Osteoblast (primary cell): ENCODE results near the gene KRT79. TPM values are rescaled to one million over a fixed set of nuclear protein-coding genes. Genes with fewer than 3 reads are reported as not detected.
A peak's percentile ranks its signal among the peaks of the same experiment; 100 is the strongest.

Experiments
- DNase-seq: peaks from one replicate; pipeline ENCODE4 v3.0.0; 2011; ENCODE audit warnings: low spot score, mixed read lengths; ENCODE audit not compliant: insufficient read length; ENCODE audit errors: missing footprints
- H2AFZ ChIP-seq: 2 replicates; pipeline ENCODE4 v1.6.0; 2011; ENCODE audit warnings: mild to moderate bottlenecking, low read length
- H3K27ac ChIP-seq: 2 replicates; pipeline ENCODE4 v1.5.1; 2011; ENCODE audit warnings: mild to moderate bottlenecking, low read depth, low read length, moderate library complexity
- H3K27me3 ChIP-seq: 2 replicates; pipeline ENCODE4 v1.6.0; 2012; ENCODE audit warnings: mild to moderate bottlenecking, control low read depth, inconsistent platforms, low read length, moderate library complexity; ENCODE audit not compliant: insufficient read depth
- H3K36me3 ChIP-seq: 2 replicates; pipeline ENCODE4 v1.5.1; 2011; ENCODE audit warnings: mild to moderate bottlenecking, low read length, control low read depth, moderate library complexity; ENCODE audit not compliant: insufficient read depth
- H3K4me1 ChIP-seq: 2 replicates; pipeline ENCODE4 v1.5.1; 2011; ENCODE audit warnings: mild to moderate bottlenecking, low read length, control low read depth, moderate library complexity; ENCODE audit not compliant: insufficient read depth
- H3K4me2 ChIP-seq: 2 replicates; pipeline ENCODE4 v1.6.0; 2011; ENCODE audit warnings: mild to moderate bottlenecking, low read length; ENCODE audit not compliant: insufficient read depth
- H3K4me3 ChIP-seq: fragments of 200-600 bp; sonication (generic); 3 replicates; pipeline ENCODE4 v1.5.1; 2012; ENCODE audit warnings: mild to moderate bottlenecking, low read length, inconsistent platforms; ENCODE audit not compliant: insufficient read depth
- H3K79me2 ChIP-seq: 2 replicates; pipeline ENCODE4 v1.6.0; 2012; ENCODE audit warnings: mild to moderate bottlenecking, low read length, control low read depth, inconsistent platforms; ENCODE audit not compliant: insufficient read depth
- H3K9me3 ChIP-seq: 2 replicates; pipeline ENCODE4 v1.5.1; 2011; ENCODE audit warnings: low read depth, low read length, control low read depth
- H4K20me1 ChIP-seq: 2 replicates; pipeline ENCODE4 v1.6.0; 2012; ENCODE audit warnings: mild to moderate bottlenecking, low read length, control low read depth; ENCODE audit not compliant: insufficient read depth
- total RNA-seq: library from RNA; depleted of rRNA; stranded (reverse); fragments of >200 nt; gene quantifications from 2 replicates; pipeline ENCODE4 v1.2.3, GENCODE V29; 2012
- TF ChIP-seq, protein P1 (sequence below): IDR thresholded peaks from 2 replicates; pipeline ENCODE4 v1.5.1; 2011; ENCODE audit warnings: mild to moderate bottlenecking, low read depth, low read length, moderate library complexity; ENCODE audit errors: extremely low read depth

Gene KRT79
- total RNA-seq, 1 donor, result not detected

DNA sequence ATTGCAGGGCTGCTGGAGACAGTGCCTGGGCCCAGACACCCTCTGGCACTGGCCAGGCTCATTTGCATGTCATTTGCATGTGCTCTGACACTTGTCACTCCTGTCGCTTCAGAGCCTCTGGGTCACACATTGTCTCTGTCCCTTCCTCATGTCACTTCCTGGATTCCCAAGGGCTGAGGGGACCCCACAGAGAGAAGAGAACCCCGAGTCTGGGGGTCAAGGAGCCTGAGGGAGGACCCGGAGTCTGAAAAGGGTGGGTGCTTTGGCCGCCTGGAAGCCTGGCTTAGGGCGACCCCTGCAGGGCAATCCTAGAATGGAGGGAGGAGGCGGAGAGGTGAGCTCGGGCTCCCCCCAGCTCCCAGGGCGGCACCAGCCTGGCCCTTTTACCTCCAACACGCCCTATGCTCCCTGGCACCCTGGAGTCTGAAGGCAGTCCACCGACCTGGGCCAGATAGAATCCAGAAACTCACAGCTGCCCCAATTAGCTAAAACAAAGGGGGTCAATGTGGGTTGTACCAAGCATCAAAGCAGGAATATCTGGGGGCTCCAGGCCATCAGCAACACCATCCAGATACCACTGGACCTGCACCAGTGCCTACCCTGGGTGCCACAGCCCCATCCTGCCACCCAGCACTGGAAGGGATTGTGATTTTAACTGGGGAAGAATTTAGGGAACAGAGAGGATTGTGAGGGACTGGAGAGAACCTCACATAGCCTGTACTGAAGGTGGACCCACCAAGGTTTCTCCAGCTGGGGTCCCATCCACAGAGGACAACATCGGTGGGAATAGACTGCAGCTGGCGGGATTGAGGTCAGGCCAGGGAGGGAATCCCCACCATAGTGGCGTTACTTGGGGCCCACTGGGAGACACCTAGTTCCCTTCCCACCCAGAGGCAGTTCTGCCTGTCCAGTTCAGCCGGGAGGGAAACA, 36.5 kb upstream of the KRT79 start:
- no peaks in the 10 kb centered on the region for H3K27me3 ChIP-seq
- peak overlapping the region; percentile 8 for H3K4me3 ChIP-seq
- H3K9me3 ChIP-seq, result no peaks in the 10 kb centered on the region
- H3K4me2 ChIP-seq, result peak overlapping the region; percentile 35
- H3K36me3 ChIP-seq, result no peaks in the 10 kb centered on the region
- no peaks in the 10 kb centered on the region for H4K20me1 ChIP-seq
- H3K27ac ChIP-seq, result peak overlapping the region; percentile 76
- peak; percentile 92 for DNase-seq
- TF ChIP-seq, protein P1, sequence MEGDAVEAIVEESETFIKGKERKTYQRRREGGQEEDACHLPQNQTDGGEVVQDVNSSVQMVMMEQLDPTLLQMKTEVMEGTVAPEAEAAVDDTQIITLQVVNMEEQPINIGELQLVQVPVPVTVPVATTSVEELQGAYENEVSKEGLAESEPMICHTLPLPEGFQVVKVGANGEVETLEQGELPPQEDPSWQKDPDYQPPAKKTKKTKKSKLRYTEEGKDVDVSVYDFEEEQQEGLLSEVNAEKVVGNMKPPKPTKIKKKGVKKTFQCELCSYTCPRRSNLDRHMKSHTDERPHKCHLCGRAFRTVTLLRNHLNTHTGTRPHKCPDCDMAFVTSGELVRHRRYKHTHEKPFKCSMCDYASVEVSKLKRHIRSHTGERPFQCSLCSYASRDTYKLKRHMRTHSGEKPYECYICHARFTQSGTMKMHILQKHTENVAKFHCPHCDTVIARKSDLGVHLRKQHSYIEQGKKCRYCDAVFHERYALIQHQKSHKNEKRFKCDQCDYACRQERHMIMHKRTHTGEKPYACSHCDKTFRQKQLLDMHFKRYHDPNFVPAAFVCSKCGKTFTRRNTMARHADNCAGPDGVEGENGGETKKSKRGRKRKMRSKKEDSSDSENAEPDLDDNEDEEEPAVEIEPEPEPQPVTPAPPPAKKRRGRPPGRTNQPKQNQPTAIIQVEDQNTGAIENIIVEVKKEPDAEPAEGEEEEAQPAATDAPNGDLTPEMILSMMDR, result peak; percentile 78
- H3K4me1 ChIP-seq, result peaks cover 37% of the 10 kb centered on the region
- H3K79me2 ChIP-seq, result no peaks in the 10 kb centered on the region
- peak overlapping the region; percentile 64 for H2AFZ ChIP-seq

DNA sequence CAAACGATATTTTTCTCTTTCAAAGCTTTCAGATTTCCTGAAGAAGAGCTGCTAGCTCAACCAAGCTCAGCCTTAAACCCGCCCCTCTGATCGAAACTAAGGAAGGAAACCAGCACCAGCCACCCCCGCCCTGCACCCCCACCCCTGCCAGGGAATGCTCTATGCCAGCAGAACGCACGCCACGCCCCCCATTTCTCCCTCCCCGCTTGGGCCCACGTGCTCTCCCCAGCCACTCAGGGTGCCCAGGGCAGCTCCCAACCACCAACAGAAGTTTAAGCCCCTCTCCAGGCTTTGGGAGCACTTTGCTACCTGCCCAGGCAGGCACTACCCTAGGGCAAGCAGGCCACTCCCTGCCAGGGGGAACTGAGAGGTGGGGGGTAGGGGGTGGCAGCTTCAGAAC, 33.5 kb upstream of the KRT79 start:
- Histone ChIP-seq H3K36me3 (no peaks in the 10 kb centered on the region), H3K4me1 (peaks cover 21% of the 10 kb centered on the region), H3K79me2 (no peaks in the 10 kb centered on the region), H3K27ac (no peak overlapping the region), H3K4me2 (no peak overlapping the region), H4K20me1 (no peaks in the 10 kb centered on the region), H3K9me3 (no peaks in the 10 kb centered on the region), H2AFZ (no peak overlapping the region), H3K4me3 (no peak overlapping the region), H3K27me3 (no peaks in the 10 kb centered on the region)
- TF ChIP-seq, protein P1, result no peak
- DNase-seq, result no peak

DNA sequence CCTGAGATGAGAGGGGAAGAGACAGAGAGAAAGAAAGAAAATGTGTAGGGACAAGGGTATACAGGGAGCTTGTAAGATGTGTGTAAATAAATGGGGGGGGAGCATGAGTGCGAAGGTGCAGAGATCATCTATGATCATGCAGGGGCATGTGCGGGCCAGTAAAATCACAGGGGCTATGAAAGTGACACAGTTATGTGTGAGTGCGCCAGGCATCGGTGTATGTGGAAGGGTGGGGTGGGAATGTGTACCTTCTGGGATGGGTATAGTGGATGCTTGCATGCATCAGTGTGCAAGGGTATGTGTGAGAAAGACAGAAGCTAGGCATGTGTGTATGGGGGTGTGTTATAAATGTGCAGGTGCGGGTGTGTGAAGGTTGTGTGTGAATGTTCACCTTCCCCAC, 33.0 kb upstream of the KRT79 start:
- H3K4me3 ChIP-seq, result no peak overlapping the region
- H3K27ac ChIP-seq, result no peak overlapping the region
- DNase-seq, result no peak
- H2AFZ ChIP-seq, result no peak overlapping the region
- no peaks in the 10 kb centered on the region for H3K27me3 ChIP-seq
- no peak overlapping the region for H3K4me2 ChIP-seq
- H3K9me3 ChIP-seq, result no peaks in the 10 kb centered on the region
- H3K79me2 ChIP-seq, result no peaks in the 10 kb centered on the region
- TF ChIP-seq, protein P1, result no peak
- H3K4me1 ChIP-seq, result peaks cover 21% of the 10 kb centered on the region
- H4K20me1 ChIP-seq, result no peaks in the 10 kb centered on the region
- H3K36me3 ChIP-seq, result no peaks in the 10 kb centered on the region

DNA sequence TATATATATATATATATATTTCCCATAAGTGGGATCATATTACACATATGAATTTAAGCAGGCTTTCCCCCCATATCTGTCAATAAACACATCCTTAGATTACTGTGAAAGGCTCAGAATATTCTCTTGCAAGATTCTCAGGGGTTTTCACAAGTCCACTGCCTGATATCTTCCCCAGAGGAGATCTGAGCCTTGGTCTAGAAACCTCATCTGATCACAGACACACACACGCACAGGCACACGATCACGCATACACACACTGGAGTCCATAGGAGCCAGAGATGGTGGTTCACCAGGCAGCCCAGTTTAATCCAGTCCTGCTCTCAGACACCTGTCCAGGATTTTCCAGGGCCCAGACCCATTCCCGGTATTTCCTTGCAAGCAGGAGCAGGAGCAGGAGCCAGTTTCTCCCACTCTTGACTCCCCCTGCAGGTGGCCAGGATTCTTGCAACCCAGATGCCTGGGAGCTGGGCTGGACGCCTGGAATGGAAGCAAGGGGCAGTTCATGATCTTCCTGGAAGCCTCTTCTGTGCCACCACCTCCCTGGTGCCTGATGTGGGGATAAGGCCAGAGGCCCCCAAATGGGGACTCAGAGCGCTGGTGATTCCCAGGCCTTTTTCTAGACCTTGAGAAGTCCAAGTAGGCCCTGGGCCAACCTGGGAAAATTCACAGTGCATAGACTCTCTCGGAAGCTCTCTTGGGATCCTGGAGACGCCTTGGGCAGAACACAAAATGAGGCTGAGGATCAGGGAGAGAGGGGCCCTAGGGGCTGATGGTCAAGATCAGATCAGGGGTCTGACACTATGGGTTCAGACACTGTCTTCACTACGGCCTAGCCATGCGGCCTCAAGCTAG, 31.2 kb upstream of the KRT79 start:
- TF ChIP-seq, protein P1, result peak; percentile 91
- H3K27ac ChIP-seq, result no peak overlapping the region
- H3K36me3 ChIP-seq, result no peaks in the 10 kb centered on the region
- H3K4me2 ChIP-seq, result no peak overlapping the region
- H3K9me3 ChIP-seq, result no peaks in the 10 kb centered on the region
- no peak overlapping the region for H3K4me3 ChIP-seq
- H4K20me1 ChIP-seq, result no peaks in the 10 kb centered on the region
- H3K27me3 ChIP-seq, result no peaks in the 10 kb centered on the region
- H2AFZ ChIP-seq, result no peak overlapping the region
- H3K4me1 ChIP-seq, result peaks cover 3% of the 10 kb centered on the region
- peak; percentile 97 for DNase-seq
- H3K79me2 ChIP-seq, result no peaks in the 10 kb centered on the region
